Measurements from ENCODE around the gene LSM12. TPM values are rescaled to one million over a fixed set of nuclear protein-coding genes. Genes with fewer than 3 reads are reported as not detected.
A peak's percentile ranks its signal among the peaks of the same experiment; 100 is the strongest.

The LSM12 gene
- total RNA-seq, 2 experiments from 2014 or later, result 34.6 to 36.1 TPM

- DNase-seq, result peak in 5 of 14 experiments; percentile 7 to 43 (median 13)
- peaks cover 73% of the 10 kb centered on the region for H3K36me3 Mint-ChIP-seq (ENCODE audit: low read depth)
- no peak for ATAC-seq (ENCODE audit: poor library complexity)
Measured at GRCh38 chr17:44084131-44084538, 17.7 kb upstream of the LSM12 start.

GRCh38 chr17:44083250-44083849, 16.9 kb upstream of the LSM12 start:
- no peak for DNase-seq

More at GRCh38 chr17:44084131-44084538, 17.7 kb upstream of the LSM12 start:
- Mint-ChIP-seq H3K4me3 (no peak overlapping the region), H3K27ac (peak overlapping the region; percentile 20), H3K4me1 (ENCODE audit: low read depth) (no peaks in the 10 kb centered on the region), H3K27me3 (no peaks in the 10 kb centered on the region), H3K9me3 (no peaks in the 10 kb centered on the region)
- no peaks in the 10 kb centered on the region for H3K9me3 ChIP-seq (ENCODE audit: control insufficient read depth in 1 of 2, insufficient read depth in 1 of 2, low read length in 2 of 2)
- H3K36me3 ChIP-seq (ENCODE audit: insufficient read depth, low read length), result peaks cover 50% of the 10 kb centered on the region
- no peak overlapping the region for H3K27ac ChIP-seq (ENCODE audit: low read depth in 1 of 2, low read length in 2 of 2)
- H3K4me3 ChIP-seq (ENCODE audit: low read length), result no peak overlapping the region
- no peaks in the 10 kb centered on the region for H3K27me3 ChIP-seq (ENCODE audit: control insufficient read depth in 1 of 2, insufficient read depth in 2 of 2, low read length in 2 of 2)
- TF ChIP-seq, protein P1, sequence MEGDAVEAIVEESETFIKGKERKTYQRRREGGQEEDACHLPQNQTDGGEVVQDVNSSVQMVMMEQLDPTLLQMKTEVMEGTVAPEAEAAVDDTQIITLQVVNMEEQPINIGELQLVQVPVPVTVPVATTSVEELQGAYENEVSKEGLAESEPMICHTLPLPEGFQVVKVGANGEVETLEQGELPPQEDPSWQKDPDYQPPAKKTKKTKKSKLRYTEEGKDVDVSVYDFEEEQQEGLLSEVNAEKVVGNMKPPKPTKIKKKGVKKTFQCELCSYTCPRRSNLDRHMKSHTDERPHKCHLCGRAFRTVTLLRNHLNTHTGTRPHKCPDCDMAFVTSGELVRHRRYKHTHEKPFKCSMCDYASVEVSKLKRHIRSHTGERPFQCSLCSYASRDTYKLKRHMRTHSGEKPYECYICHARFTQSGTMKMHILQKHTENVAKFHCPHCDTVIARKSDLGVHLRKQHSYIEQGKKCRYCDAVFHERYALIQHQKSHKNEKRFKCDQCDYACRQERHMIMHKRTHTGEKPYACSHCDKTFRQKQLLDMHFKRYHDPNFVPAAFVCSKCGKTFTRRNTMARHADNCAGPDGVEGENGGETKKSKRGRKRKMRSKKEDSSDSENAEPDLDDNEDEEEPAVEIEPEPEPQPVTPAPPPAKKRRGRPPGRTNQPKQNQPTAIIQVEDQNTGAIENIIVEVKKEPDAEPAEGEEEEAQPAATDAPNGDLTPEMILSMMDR (IDR thresholded peaks at IDR 0.05), result no peak
- POLR2A ChIA-PET, result no interaction called here
- intact Hi-C loops (cut with DNase I, micrococcal nuclease), result loop anchor here in 1 of 2 experiments (5.0 to 10.0 kb wide), 2 partner anchors 277 to 859 kb away; partner anchors contain the start of gene CCDC200
- peaks cover 6% of the 10 kb centered on the region for H3K4me1 ChIP-seq (ENCODE audit: insufficient read depth, low read length)
- CTCF ChIA-PET, result no interaction called here

DNA sequence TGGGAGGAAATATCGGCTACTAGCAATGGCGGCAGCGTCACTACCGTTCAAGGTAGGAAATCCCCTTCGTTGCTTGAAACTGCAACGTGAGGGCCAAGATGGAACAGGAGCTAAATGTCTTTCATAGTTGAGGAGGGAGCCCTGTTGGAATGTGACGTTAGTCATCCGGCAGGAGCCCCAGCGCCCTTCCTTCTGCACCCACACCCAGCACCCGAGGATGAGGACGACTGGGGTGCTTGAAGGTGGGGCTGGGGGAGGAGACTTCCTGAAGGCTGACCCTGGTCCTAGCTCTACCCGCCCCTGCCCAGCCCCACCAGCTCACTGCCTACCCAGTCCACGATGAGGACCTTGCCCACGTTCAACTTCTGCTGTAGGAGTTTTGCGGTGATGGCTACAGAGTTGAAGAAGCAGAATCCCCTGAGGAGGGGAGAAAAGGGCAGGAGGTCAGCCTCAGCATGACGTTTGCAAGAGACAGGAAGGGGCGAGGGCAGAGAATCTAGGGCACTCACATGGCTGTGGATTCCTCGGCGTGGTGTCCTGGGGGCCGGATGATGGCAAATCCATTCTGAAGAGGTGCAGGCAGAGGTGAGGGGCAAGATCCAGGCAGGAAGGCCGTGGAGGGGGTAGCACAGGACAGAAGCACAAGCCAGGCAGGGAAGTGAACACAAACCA, 15.9 kb upstream of the LSM12 start:
- CTCF ChIA-PET, result no interaction called here
- peaks cover 51% of the 10 kb centered on the region for H3K36me3 ChIP-seq (ENCODE audit: insufficient read depth, low read length)
- Mint-ChIP-seq H3K36me3 (ENCODE audit: low read depth) (peaks cover 70% of the 10 kb centered on the region), H3K9me3 (no peaks in the 10 kb centered on the region), H3K4me3 (no peak overlapping the region), H3K27ac (no peak overlapping the region), H3K4me1 (ENCODE audit: low read depth) (no peaks in the 10 kb centered on the region), H3K27me3 (no peaks in the 10 kb centered on the region)
- no peak overlapping the region for H3K27ac ChIP-seq (ENCODE audit: low read depth in 1 of 2, low read length in 2 of 2)
- no peak overlapping the region for H3K4me3 ChIP-seq (ENCODE audit: low read length)
- peaks cover 3% of the 10 kb centered on the region for H3K4me1 ChIP-seq (ENCODE audit: insufficient read depth, low read length)
- intact Hi-C loops (cut with DNase I, micrococcal nuclease), result loop anchor here in 1 of 2 experiments (5.0 to 10.0 kb wide), 2 partner anchors 275 to 858 kb away; partner anchors contain the start of gene CCDC200
- POLR2A ChIA-PET, result no interaction called here
- no peaks in the 10 kb centered on the region for H3K9me3 ChIP-seq (ENCODE audit: control insufficient read depth in 1 of 2, insufficient read depth in 1 of 2, low read length in 2 of 2)
- no peak for DNase-seq
- H3K27me3 ChIP-seq (ENCODE audit: control insufficient read depth in 1 of 2, insufficient read depth in 2 of 2, low read length in 2 of 2), result no peaks in the 10 kb centered on the region
- TF ChIP-seq, protein P1 (IDR thresholded peaks at IDR 0.05), result no peak
- no peak for ATAC-seq (ENCODE audit: poor library complexity)

More at GRCh38 chr17:44083250-44083849, 16.9 kb upstream of the LSM12 start:
- TF ChIP-seq, protein P1 (IDR thresholded peaks at IDR 0.05), result no peak
- CTCF ChIA-PET, result interaction anchor here (0.9 kb wide), 1 partner anchor 40 kb away, joined by 3 read pairs; the partner anchor contains the start of gene HDAC5
- H3K9me3 ChIP-seq (ENCODE audit: control insufficient read depth in 1 of 2, insufficient read depth in 1 of 2, low read length in 2 of 2), result no peaks in the 10 kb centered on the region
- H3K36me3 ChIP-seq (ENCODE audit: insufficient read depth, low read length), result peaks cover 50% of the 10 kb centered on the region
- H3K4me3 ChIP-seq (ENCODE audit: low read length), result no peak overlapping the region
- H3K27ac Mint-ChIP-seq, result no peak overlapping the region
- H3K4me3 Mint-ChIP-seq, result no peak overlapping the region
- peaks cover 73% of the 10 kb centered on the region for H3K36me3 Mint-ChIP-seq (ENCODE audit: low read depth)
- intact Hi-C loops (cut with DNase I, micrococcal nuclease), result loop anchor here in 1 of 2 experiments (5.0 to 10.0 kb wide), 2 partner anchors 276 to 859 kb away; partner anchors contain the start of gene CCDC200
- POLR2A ChIA-PET, result no interaction called here
- no peaks in the 10 kb centered on the region for H3K9me3 Mint-ChIP-seq
- ATAC-seq (ENCODE audit: poor library complexity), result no peak
- H3K27me3 Mint-ChIP-seq, result no peaks in the 10 kb centered on the region
- H3K4me1 ChIP-seq (ENCODE audit: insufficient read depth, low read length), result peaks cover 6% of the 10 kb centered on the region
- H3K27me3 ChIP-seq (ENCODE audit: control insufficient read depth in 1 of 2, insufficient read depth in 2 of 2, low read length in 2 of 2), result no peaks in the 10 kb centered on the region
- no peak overlapping the region for H3K27ac ChIP-seq (ENCODE audit: low read depth in 1 of 2, low read length in 2 of 2)
- H3K4me1 Mint-ChIP-seq (ENCODE audit: low read depth), result no peaks in the 10 kb centered on the region

Measured in CD4-positive, alpha-beta T cell (primary cell).